HG02642 (cell line): Measurements from ENCODE around the gene PRR20E.
"Not testable (repeated sequence)": the region's sequence is repeated elsewhere in the genome, so short reads cannot be mapped to it uniquely, and the experiment has no call there.

Experiments
- ATAC-seq: cut with Tn5 transposase; IDR thresholded peaks from one replicate; pipeline ENCODE4 v1.9.1; 2021; ENCODE audit warnings: mild to moderate bottlenecking; ENCODE audit not compliant: unreplicated experiment, poor library complexity

The PRR20E gene

GRCh38 chr13:57166897-57167296 lies at the start of gene PRR20E:
TSS of gene PRR20E (plus strand) at chr13:57167197. CDS start at chr13:57167584, 387 bp downstream.
- ATAC-seq, result not testable (repeated sequence)

GRCh38 chr13:57123681-57124080 lies 43.3 kb upstream of the PRR20E start:
- ATAC-seq, result no peak

GRCh38 chr13:57128909-57129308 lies 38.1 kb upstream of the PRR20E start:
- no peak for ATAC-seq

GRCh38 chr13:57136093-57136492 lies 30.9 kb upstream of the PRR20E start:
- ATAC-seq, result no peak

- no peak for ATAC-seq
These were observed 29.4 kb upstream of the PRR20E start for GRCh38 chr13:57137585-57137984.

- ATAC-seq, result no peak
These were observed 28.0 kb upstream of the PRR20E start for GRCh38 chr13:57138988-57139387.

GRCh38 chr13:57139781-57140180 lies 27.2 kb upstream of the PRR20E start:
- not testable (repeated sequence) for ATAC-seq

- ATAC-seq, result not testable (repeated sequence)
These were observed 26.6 kb upstream of the PRR20E start, which contains the start of gene PRR20A for GRCh38 chr13:57140235-57140968. TSS of gene PRR20A (plus strand) at chr13:57140918. CDS start at chr13:57141305, 387 bp downstream.

- not testable (repeated sequence) for ATAC-seq
These were observed 19.8 kb upstream of the PRR20E start, which contains the start of gene PRR20B for GRCh38 chr13:57147188-57147587. TSS of gene PRR20B (plus strand) at chr13:57147488. CDS start at chr13:57147875, 387 bp downstream.

GRCh38 chr13:57148106-57148505 lies 18.9 kb upstream of the PRR20E start:
- ATAC-seq, result not testable (repeated sequence)

- ATAC-seq, result not testable (repeated sequence)
These were observed 13.2 kb upstream of the PRR20E start, which contains the start of gene PRR20C for GRCh38 chr13:57153761-57154160. TSS of gene PRR20C (plus strand) at chr13:57154061. CDS start at chr13:57154448, 387 bp downstream.

- not testable (repeated sequence) for ATAC-seq
These were observed 6.7 kb upstream of the PRR20E start, which contains the start of gene PRR20D for GRCh38 chr13:57160332-57160731. TSS of gene PRR20D (plus strand) at chr13:57160632. CDS start at chr13:57161019, 387 bp downstream.

GRCh38 chr13:57191667-57192066 lies 24.7 kb downstream of the PRR20E start:
- ATAC-seq, result no peak

- ATAC-seq, result no peak
These were observed 46.0 kb downstream of the PRR20E start for GRCh38 chr13:57212989-57213388.
